IMR-90 (cell line): ENCODE measurements around the gene THEMIS2. TPM values are rescaled to one million over a fixed set of nuclear protein-coding genes. Genes with fewer than 3 reads are reported as not detected.

Experiments used
- ATAC-seq: fragments of 200-7000 bp; cut with Tn5 transposase; 2 replicates; pipeline ENCODE4 v1.9.1; 2020; ENCODE audit warnings: low read depth, mild to moderate bottlenecking, moderate library complexity
- BruUV-seq: library from RNA; stranded (reverse); fragments of 400-500 nt; replicated peaks from 2 replicates; lab custom pipeline; 2021; lab: Mats Ljungman, UMichigan
- CTCF ChIA-PET: fragments of 300-600 bp; formaldehyde crosslinking; extraction: SDS; loops from one replicate; lab custom pipeline; 2021; ENCODE audit warnings: antibody characterized with exemption; lab: Yijun Ruan, JAX
- POLR2A ChIA-PET: fragments of 300-600 bp; sonication (Branson Sonifier 250); formaldehyde crosslinking; loops from one replicate; lab custom pipeline; 2022; ENCODE audit warnings: antibody characterized with exemption; ENCODE audit not compliant: unreplicated experiment; lab: Charles Lee
- DNase-seq: peaks from one replicate; pipeline ENCODE4 v3.0.0; 2013
- H2AFZ ChIP-seq: replicated peaks from 2 replicates; pipeline ENCODE3; 2013; ENCODE audit warnings: low read length, mild to moderate bottlenecking; ENCODE audit not compliant: poor library complexity
- H2AK5ac ChIP-seq: 2 replicates; pipeline ENCODE4 v1.6.1; 2013; ENCODE audit warnings: low read depth, low read length, inconsistent platforms
- H2AK9ac ChIP-seq: replicated peaks from 2 replicates; pipeline ENCODE3; 2013; ENCODE audit warnings: mild to moderate bottlenecking, low read depth, low read length, moderate library complexity; ENCODE audit not compliant: poor library complexity
- H2BK120ac ChIP-seq: 2 replicates; pipeline ENCODE4 v1.6.1; 2013; ENCODE audit warnings: low read depth, low read length, inconsistent platforms
- H2BK15ac ChIP-seq: 3 replicates; pipeline ENCODE4 v1.6.1; 2013; ENCODE audit warnings: low read depth, low read length, inconsistent platforms
- H2BK20ac ChIP-seq: 2 replicates; pipeline ENCODE4 v1.6.1; 2013; ENCODE audit warnings: low read depth, mild to moderate bottlenecking, inconsistent platforms, low read length, moderate library complexity
- H2BK5ac ChIP-seq: 2 replicates; pipeline ENCODE4 v1.6.1; 2013; ENCODE audit warnings: mild to moderate bottlenecking, low read depth, low read length, inconsistent platforms; ENCODE audit not compliant: poor library complexity, severe bottlenecking
- H3K14ac ChIP-seq: replicated peaks from 2 replicates; pipeline ENCODE4 v1.6.1; 2013; ENCODE audit warnings: low read depth, low read length, inconsistent platforms
- H3K18ac ChIP-seq: 2 replicates; pipeline ENCODE4 v1.6.1; 2013; ENCODE audit warnings: low read depth, low read length, control low read depth
- H3K23ac ChIP-seq: 2 replicates; pipeline ENCODE4 v1.6.1; 2013; ENCODE audit warnings: low read depth, low read length, inconsistent platforms
- H3K27ac ChIP-seq: 2 replicates; pipeline ENCODE4 v1.5.1; 2013; ENCODE audit warnings: mild to moderate bottlenecking, control low read depth, low read length; ENCODE audit not compliant: insufficient read depth
- H3K27me3 ChIP-seq: 2 replicates; pipeline ENCODE4 v1.6.1; 2013; ENCODE audit warnings: low read length; ENCODE audit not compliant: control insufficient read depth, insufficient read depth
- H3K36me3 ChIP-seq: 2 replicates; pipeline ENCODE4 v1.6.1; 2013; ENCODE audit warnings: low read length, mixed read lengths; ENCODE audit not compliant: control insufficient read depth, insufficient read depth
- H3K4ac ChIP-seq: 2 replicates; pipeline ENCODE4 v1.6.1; 2013; ENCODE audit warnings: low read depth, low read length, inconsistent platforms
- H3K4me1 ChIP-seq: 2 replicates; pipeline ENCODE4 v1.6.1; 2013; ENCODE audit warnings: low read length, mixed read lengths; ENCODE audit not compliant: control insufficient read depth, insufficient read depth
- H3K4me2 ChIP-seq: 2 replicates; pipeline ENCODE4 v1.6.1; 2013; ENCODE audit warnings: low read depth, mild to moderate bottlenecking, control low read depth, low read length, moderate library complexity
- H3K4me3 ChIP-seq: 2 replicates; pipeline ENCODE4 v1.5.1; 2013; ENCODE audit warnings: low read depth, mild to moderate bottlenecking, control low read depth, low read length, moderate library complexity; ENCODE audit not compliant: insufficient read depth
- H3K56ac ChIP-seq: 2 replicates; pipeline ENCODE4 v1.6.1; 2013; ENCODE audit warnings: low read length, inconsistent platforms; ENCODE audit not compliant: insufficient read depth; ENCODE audit errors: extremely low read depth
- H3K79me1 ChIP-seq, 2 experiments: 2 replicates each; pipeline ENCODE4 v1.6.1; 2013; ENCODE audit warnings: low read length in 2 of 2, inconsistent platforms in 1 of 2, low read depth in 1 of 2
- H3K9ac ChIP-seq: 2 replicates; pipeline ENCODE4 v1.6.1; 2013; ENCODE audit warnings: low read depth, low read length, control low read depth
- H3K9me1 ChIP-seq: 2 replicates; pipeline ENCODE4 v1.6.1; 2013; ENCODE audit warnings: low read length, inconsistent platforms; ENCODE audit not compliant: insufficient read depth
- H3K9me3 ChIP-seq: 2 replicates; pipeline ENCODE4 v1.6.1; 2013; ENCODE audit warnings: low read length; ENCODE audit not compliant: control insufficient read depth, insufficient read depth
- H4K20me1 ChIP-seq: 2 replicates; pipeline ENCODE4 v1.6.1; 2013; ENCODE audit warnings: low read length, inconsistent platforms; ENCODE audit not compliant: insufficient read depth
- H4K5ac ChIP-seq: 2 replicates; pipeline ENCODE4 v1.6.1; 2013; ENCODE audit warnings: mild to moderate bottlenecking, low read depth, low read length, control low read depth
- H4K8ac ChIP-seq, 2 experiments: 2 replicates each; pipeline ENCODE4 v1.6.1; 2013; ENCODE audit warnings: low read depth in 2 of 2, low read length in 2 of 2, control low read depth in 1 of 2, inconsistent platforms in 1 of 2
- H4K91ac ChIP-seq: 2 replicates; pipeline ENCODE4 v1.6.1; 2013; ENCODE audit warnings: low read depth, low read length, inconsistent platforms; ENCODE audit not compliant: insufficient read depth
- BHLHE40 ChIP-seq: fragments of 150-350 bp; IDR thresholded peaks from 2 replicates; pipeline ENCODE4 v1.6.1; 2016; ENCODE audit warnings: mild to moderate bottlenecking, low read depth, low read length
- MAFK ChIP-seq: IDR thresholded peaks from 2 replicates; pipeline ENCODE4 v1.6.1; 2012; ENCODE audit warnings: low read depth, low read length, improper control_type of control experiment
- RFX5 ChIP-seq: IDR thresholded peaks from 2 replicates; pipeline ENCODE4 v1.8.0; 2012; ENCODE audit warnings: low read depth, mild to moderate bottlenecking, low read length, moderate library complexity
- whole genome bisulfite sequencing, 2 experiments: methylation state at CpG; one replicate each; pipeline versions ENCODE4 v1.1.5 to v1.1.7; 2013; ENCODE audit warnings: missing lambda C conversion rate in 2 of 2; ENCODE audit not compliant: insufficient read length in 1 of 2; ENCODE audit errors: extremely low coverage in 2 of 2; 5-methylcytosine and 5-hydroxymethylcytosine counted together
- dilution Hi-C: fragments of 300-500 bp; cut with HindIII; formaldehyde crosslinking; loops from one replicate; pipeline ENCODE4 v1.14.3; 2018; ENCODE audit warnings: low sequenced_read_pairs; ENCODE audit not compliant: unreplicated experiment
- in situ Hi-C: fragments of 300-500 bp; cut with MboI; formaldehyde crosslinking; loops from 3 replicates; pipeline ENCODE4 v1.14.3; 2019; ENCODE audit warnings: low sequenced_read_pairs, inconsistent platforms, mixed read lengths
- intact Hi-C: fragments of 100-400 bp; cut with micrococcal nuclease; formaldehyde crosslinking; loops from 2 replicates; pipeline ENCODE4 v1.10.0; 2022
- polyA plus RNA-seq, 3 experiments: library from polyadenylated mRNA; depleted of rRNA; stranded (reverse); fragments of >200 nt; gene quantifications; 2 replicates each; pipeline ENCODE4 v1.2.3, GENCODE V29; 2012; ENCODE audit warnings: low replicate concordance in 1 of 3
- total RNA-seq: library from RNA; depleted of rRNA; stranded (reverse); fragments of >200 nt; gene quantifications from 2 replicates; pipeline ENCODE4 v1.2.3, GENCODE V29; 2012

THEMIS2 gene
- total and polyA plus RNA-seq, 2 of the 4 experiments (the other 2 are of a cell fraction): 4.5 to 5.0 TPM

- peaks cover 6% of the 10 kb centered on the region for H3K4me1 ChIP-seq
- H3K4me2 ChIP-seq: no peak overlapping the region
- H2AK5ac ChIP-seq: no peak overlapping the region
- ChIA-PET CTCF (no interaction called here), POLR2A (no interaction called here)
- H4K20me1 ChIP-seq: peaks cover 3% of the 10 kb centered on the region
- H3K18ac ChIP-seq: no peak overlapping the region
- no peak overlapping the region for H3K14ac ChIP-seq
- H2BK15ac ChIP-seq: no peak overlapping the region
- in situ Hi-C loops (no loop called here), dilution Hi-C loops (no loop called here), intact Hi-C loops (no loop called here)
- H3K9me3 ChIP-seq: no peaks in the 10 kb centered on the region
- H4K8ac ChIP-seq: no peak overlapping the region
- TF ChIP-seq RFX5: no peak
- TF ChIP-seq MAFK: no peak
- TF ChIP-seq BHLHE40: no peak
- peaks cover 7% of the 10 kb centered on the region for H3K36me3 ChIP-seq
- ATAC-seq (no peak), DNase-seq (no peak)
- no peak overlapping the region for H4K5ac ChIP-seq
- H3K4me3 ChIP-seq: no peak overlapping the region
- no peak overlapping the region for H2BK20ac ChIP-seq
- H3K9ac ChIP-seq: no peak overlapping the region
- no peak overlapping the region for H2BK120ac ChIP-seq
- H3K4ac ChIP-seq: no peak overlapping the region
- H2AK9ac ChIP-seq: no peak overlapping the region
- H3K9me1 ChIP-seq: peaks cover 17% of the 10 kb centered on the region
- peaks cover 0 to 3% of the 10 kb centered on the region in 2 experiments; a peak in 1 of 4 replicates for H3K79me1 ChIP-seq
- no peak overlapping the region for H3K23ac ChIP-seq
- BruUV-seq: no TSS peak
- H3K27me3 ChIP-seq: no peaks in the 10 kb centered on the region
- H3K56ac ChIP-seq: no peak overlapping the region
- no peak overlapping the region for H2BK5ac ChIP-seq
- 100% methylated on average over 1 of the region's 4 CpGs; no CpG with 5 or more reads in 1 of the 2 experiments for WGBS, 2 experiments
- no peak overlapping the region for H3K27ac ChIP-seq
- H4K91ac ChIP-seq: no peak overlapping the region
- no peak overlapping the region for H2AFZ ChIP-seq
These were observed 5.7 kb downstream of the THEMIS2 start for GRCh38 chr1:27878039-27878438.
